ENCODE results near the gene MERTK.
"Not testable (repeated sequence)": the region's sequence is repeated elsewhere in the genome, so short reads cannot be mapped to it uniquely, and the experiment has no call there.

Gene MERTK

DNA sequence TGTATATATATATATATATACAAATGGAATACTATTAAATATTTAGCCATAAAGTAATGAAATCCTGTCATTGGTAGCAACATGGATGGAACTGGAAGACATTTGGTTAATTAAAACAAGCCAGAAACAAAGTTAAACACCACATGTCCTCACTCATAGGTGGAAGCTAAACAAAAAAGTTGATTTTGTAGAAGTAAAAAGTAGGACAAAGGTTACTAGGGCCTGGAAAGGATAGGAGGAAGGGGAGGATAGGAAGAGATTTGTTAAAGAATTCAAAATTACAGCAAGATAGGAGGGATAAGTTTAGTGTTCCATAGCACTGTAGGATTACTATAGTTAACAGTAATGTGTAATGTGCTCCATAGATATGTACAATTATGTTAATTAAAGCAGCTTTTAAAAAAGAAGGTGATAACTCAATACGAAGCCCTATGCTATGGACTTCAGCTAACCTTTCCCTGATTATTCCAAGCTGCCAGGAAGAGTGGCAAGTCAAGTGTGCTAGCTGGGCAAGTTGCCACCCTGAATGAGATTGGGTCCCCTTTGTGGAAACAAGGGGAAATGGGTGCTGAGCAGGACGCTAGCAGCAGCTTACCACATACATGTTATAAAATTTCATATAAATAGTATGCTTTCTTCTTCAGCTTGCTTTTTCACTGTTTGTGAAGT lies 12.3 kb downstream of the MERTK start:
- peak; percentile 25 for DNase-seq

DNA sequence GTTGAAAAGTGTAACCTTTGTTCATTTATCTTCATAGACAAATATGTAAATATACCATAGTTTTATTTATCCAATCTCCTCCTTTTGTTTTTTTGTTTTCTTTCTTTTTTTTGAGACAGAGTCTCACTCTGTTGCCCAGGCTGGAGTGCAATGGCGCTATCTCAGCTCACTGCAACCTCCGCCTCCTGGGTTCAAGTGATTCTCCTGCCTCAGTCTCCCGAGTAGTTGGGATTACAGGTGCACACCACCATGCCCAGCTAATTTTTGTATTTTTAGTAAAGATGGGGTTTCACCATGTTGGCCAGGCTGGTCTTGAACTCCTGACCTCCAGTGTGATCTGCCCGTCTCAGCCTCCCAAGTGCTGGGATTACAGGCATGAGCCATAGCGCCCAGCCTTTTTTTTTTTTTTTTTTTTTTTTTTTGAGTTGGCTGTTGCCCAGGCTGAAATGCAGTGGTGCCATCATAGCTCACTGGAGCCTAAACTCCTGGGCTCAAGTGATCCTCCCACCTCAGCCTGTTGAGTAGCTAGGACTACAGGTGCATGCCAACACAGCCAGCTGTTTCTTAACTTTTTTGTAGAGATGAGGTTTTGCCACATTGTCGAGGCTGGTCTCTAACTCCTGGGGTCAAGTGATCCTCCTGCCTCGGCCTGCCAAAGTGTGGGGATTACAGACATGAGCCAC lies 13.0 kb downstream of the MERTK start:
- not testable (repeated sequence) for DNase-seq

DNA sequence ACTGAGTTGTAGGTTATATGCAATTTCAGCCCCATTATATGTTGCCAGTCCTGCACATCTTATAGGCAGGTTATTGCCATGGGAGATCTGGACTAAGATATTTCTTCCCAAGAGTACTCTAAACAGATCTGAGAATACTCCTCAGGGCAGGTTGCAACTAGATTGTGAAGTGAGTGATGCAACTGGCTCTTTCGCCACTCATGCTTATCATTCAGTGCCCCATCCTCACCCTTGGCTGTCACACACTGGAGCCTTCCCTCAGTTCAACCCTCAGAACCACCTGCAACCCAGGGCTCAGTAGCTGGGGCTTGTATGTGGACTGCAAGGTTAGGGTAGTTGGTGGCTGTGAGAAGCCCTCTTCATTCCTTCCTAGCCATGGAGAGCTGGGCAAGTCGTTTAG lies 14.1 kb downstream of the MERTK start:
- no peak for DNase-seq

DNA sequence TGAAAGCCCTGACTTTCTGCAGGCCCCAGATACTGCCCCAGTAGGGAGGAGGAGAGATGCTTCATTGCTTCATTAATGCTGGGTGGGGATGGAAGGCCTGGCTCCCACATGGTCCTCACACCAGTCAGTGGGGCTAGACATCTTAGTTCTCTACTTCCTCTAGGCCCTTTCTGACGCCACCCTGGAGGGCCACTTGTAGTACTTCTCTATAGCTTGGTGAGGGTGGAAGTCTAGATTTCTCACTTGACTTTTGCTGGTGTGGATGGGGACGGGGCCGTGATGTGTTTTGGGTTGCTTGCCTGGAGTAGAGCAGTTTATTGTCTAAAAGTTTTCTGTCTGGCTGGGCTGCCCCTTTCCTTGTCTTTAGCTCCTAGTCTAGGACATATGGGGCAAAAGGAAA lies 18.7 kb downstream of the MERTK start:
- no peak for DNase-seq

DNA sequence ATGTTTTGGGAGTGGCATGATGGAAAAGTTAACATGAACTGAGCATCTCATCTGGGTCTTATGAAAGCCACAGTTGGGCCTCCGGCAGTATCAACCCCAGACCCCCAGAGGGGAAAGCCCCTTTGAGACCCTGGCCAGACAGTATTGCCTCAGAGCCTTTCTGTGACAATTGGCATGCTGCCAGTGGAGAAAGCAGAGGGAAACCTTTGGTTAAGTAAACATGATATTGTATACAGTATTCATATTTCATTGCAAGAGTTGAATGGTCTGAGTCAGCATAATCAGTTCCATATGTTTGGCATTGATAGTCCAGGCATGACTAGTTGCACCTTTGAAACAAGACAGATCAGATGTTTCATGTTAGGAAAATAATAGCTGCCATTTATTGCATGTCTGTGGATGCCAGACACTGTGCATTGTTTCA lies 20.0 kb downstream of the MERTK start:
- no peak for DNase-seq

DNA sequence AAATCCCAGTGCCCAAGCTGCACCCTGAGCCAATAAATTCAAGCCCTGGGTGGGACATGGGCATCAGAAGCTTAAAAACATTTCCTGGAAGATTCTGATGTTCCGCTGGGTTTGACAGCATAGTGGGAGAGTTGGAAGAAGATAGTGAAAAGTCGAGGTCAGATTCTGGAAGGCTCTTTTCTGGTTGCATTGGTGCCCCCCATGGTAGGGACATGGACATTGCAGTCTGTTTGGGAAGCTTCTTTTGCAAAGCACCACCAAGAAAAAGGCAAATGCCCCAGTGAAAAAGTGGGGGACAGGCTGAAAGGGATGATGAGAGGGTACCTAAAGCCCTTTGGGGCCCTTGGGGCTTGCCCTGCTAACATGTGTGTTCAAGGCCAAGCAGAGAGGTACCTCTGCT lies 21.0 kb downstream of the MERTK start:
- no peak for DNase-seq

DNA sequence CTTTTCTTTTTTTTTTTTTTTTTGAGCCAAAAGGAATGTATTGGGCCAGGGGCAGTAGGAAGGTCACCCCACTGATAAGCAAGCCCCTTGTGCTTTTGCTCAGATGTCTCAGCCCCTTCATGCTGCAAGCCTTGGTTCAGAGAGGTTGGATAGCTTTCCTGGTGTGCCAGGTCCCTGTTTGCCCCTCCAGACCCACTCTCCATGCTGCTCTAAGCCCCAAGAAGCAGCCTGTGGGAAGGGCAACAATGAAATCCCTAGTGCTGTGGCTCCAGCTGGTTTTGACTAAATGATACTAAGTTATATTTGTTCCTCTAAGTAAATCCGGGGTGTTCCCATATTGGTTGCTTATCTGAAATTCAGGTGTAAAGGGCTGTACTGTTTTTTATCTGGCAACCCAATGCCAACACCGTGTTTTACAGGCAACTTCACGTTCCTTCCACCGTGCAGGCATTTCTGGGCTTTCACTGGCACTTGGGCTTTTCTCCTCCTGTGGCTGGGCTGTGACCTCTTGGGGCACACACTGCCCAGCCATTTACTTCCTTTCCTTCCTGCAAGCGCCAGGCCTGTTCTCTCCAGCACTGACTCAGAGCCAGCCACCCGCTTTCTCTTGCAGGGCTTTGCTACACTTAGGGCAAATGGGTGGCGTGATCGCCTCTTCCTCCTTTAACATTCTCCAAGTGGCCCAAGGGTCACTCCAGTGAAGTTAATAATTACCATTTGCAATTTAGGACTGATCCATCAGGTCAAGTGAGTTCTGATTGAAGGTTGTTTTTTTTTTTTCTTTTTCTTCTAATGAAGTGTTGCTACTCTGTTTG lies 21.6 kb downstream of the MERTK start:
- no peak for DNase-seq

DNA sequence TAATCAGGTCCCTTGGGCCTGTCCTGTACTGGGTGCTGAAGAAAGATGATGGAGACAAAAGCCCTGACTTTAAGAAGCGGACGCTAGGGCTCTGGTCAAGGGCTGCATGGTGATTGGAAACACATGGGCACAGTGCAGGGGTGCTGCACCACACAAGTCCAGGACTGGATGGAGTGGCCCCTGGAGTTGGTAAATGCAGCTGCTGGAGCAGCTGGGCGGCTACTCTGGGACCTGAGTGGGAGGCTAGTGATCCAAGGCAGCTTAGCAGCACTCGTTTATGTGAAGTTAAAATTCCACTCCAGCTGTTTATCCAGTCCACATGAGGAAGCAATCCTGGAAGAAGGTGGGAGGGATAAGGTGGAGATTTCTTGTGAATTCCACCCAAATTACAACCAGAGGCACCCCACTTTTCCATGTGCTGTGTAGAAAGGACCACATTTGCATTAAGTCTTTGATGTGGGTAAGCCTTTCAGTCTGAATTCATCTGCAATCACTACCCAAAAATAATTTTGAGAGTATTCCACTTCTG lies 24.9 kb downstream of the MERTK start:
- no peak for DNase-seq

DNA sequence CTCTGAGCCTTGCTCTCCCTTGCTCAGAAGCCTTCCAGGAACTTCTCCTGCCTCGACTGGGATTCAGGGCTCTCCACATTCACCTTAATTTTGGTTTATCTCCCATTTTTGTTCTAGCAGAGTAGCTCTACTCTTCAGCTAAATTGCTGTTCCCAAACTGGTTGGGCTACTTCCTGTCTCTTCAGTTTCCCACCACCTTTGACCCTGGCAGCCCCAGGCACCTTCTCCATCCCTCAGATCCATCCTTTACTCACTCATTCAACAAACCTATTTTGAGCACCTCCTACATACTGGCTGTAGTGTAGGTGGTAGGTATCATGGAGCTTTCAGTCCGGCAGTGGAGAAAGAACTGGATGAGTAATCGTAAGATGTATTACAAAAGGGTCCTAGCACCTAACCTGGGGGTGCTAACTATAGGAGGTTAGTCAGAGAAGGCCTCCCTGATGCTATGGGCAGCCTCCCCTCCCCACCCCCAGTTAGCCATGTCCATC lies 26.3 kb downstream of the MERTK start:
- no peak for DNase-seq

DNA sequence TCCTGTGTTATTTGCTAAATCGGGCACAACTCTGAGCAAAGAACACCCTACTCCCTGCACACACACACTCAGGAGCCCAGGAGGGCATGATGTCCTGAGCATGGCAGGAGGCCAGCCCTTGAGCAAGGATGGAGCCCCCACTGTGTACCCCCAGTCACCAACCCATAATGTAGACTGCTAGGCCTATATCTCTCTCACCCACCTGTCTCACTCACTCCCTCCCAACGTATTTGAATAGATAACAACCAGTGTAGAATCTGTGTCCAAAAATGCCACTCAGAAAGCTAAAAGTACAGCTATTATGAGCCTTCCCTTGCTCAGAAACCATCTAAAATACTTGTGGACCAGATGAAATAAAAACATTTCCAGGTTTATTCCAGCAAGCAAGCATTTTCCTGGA lies 29.3 kb downstream of the MERTK start:
- no peak for DNase-seq

DNA sequence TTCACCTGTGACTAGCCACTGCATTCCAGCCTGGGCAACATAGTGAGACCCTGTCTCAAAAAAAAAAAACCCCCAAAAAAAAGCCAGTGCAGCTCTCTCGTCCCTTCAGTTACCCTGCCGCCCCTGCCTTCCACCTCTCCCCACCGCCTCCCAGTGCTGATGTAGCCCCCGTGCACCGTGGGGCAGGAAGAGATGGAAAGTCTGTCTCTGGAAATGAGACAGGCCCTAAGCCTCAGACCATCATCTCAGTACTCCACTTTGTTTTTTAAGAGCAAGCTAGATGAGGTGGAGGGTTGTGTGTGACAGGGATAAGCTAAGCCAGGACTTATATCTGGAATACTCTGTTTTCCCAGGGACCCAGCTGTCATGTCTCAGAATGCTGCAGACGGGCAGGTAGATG lies 32.0 kb downstream of the MERTK start:
- no peak for DNase-seq

DNA sequence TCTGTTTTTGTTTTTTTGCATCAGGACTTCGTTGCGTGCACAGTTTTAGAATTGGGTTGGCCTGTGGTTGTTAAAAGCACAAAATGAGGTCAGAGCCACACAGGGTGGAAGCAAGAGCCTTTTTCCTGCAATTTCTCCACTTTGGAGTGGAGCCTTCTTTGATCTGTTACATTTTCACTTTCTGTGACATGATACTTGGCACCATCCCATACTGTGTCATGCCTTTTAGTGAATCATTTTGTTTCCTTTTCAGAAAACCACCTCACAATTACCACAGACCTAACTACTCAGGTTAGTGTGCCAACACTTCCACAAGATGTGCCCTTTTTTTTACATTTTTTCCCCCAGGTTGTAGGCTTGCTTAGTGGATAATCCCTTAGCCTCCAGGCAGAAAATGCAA lies 32.5 kb downstream of the MERTK start:
- DNase-seq, result no peak

DNA sequence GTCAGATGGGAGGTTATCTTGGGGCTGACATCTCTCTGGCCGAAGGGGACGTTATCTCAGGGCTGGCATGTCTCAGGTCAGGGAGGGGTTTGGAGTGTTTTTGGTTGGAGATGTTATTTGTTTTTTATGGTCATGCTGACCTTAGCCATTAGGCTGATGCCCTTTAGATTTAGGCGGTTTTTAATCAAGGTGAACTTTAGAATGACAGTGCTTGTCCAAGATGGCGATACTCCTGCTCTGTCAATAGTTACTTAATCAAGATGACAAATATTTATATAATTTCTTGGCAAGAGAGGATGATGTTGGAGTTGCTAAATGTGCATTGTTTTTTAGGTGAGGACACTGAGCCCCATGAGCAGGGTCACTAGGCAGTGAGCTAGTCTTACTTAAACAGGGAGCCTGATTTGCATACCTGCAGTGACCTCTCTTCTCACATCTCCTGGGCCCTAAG lies 34.5 kb downstream of the MERTK start:
- DNase-seq, result no peak

DNA sequence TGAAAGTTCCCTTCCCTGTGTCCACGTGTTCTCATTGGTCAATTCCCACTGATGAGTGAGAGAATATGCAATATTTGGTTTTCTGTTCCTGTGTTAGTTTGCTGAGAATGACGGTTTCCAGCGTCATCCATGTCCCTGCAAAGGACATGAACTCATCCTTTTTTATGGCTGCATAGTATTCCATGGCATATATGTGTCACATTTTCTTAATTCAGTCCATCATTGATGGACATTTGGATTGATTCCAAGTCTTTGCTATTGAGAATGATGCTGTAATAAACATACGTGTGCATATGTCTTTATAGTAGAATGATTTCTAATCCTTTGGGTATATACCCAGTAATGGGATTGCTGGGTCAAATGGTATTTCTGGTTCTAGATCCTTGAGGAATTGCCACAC lies 35.5 kb downstream of the MERTK start:
- DNase-seq, result not testable (repeated sequence)

DNA sequence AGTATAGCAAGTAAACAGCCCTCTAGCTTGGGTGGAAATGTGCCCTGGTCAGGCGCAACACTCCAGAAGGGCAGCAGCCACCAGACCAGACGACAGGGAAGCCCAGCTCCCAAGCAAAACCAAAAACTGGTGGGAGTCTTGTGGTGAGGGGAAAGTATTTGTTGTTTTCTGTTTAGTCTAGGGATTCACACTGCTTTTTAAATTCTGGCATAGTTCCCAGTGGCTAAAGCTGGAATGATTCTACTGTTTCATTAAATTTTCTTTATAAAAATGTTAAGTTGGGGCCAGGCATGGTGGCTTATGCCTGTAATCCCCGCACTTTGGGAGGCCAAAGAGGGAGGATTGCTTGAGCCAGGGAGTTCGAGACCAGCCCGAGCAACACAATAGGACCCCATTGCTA lies 38.5 kb downstream of the MERTK start:
- no peak for DNase-seq

DNA sequence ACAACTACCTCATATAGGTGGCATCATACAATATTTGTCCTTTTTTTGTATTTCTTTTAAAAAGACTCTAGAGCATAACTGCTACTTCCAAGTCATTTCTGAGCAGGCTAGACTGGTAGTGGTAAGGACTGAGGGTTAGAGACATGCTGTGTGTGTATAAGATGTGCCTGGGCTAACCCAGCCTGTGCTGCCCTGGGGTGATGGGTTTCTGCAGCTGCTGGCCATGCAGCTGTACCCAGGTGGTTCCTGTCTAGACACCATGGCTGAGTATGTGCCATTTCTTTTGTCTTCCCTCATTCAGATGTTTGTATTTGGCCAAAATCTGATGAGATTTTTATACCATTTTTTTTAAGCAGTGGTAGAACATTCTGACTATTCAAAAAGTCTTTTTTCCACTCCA lies 40.0 kb downstream of the MERTK start:
- no peak for DNase-seq

DNA sequence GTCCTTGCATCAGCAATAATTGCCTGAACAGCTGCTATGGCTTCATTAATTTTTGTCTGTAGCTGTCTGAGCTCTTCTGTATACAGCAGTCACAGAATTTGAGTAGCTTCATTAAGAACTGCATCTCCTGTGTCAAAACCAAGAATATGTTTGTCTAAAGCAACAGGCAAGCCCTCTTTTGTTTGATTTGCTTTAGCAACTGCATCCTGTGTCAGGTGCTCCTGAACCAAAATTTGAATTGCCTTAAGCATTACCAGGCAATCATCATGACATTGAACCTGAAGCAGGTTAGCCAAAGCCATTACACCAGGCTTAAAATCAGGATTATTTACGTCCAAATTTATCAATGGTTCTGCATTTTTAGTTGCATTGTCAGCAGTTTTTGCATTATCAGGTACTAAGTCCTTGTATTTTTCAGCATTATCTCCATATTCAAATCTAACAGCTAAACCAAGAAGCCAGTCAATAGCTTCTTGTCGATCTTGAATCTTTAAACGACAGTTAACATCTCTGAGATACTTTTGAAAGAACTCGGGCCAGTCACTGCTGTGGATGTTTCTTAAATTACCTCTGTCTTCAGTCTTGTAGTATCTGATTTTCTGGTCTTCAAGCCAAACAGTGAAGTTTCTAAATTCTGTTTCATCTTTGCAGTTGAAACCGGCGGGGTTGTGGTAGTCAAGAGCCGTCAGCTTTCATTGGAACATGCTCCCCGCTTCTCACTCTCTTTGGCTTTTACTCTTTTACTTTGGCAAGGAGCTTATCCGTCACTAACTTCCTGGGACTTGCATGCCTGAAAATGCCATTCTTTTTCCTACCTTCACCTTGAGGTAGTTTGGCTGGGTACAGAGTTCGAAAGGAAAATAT lies 42.2 kb downstream of the MERTK start:
- no peak for DNase-seq

DNA sequence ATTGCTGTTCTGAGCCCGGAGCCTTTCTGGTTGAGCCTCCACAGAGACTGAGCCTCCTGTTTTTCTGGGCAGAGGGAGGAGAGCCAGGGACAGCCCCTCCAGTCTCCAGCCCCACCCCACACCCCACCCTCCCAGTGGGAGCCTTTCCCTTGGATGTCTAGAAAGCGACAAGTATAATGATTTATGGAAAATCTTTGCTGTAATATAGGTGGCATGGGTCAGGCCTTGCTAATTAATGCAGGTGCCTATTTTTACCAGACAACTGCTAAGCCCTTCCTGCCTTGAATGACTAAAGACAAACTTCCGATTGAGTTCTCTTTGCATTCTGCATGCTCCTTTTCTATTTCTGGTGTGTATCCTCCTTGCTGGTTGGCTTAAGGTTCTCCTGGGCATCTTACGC lies 43.1 kb downstream of the MERTK start:
- DNase-seq, result no peak

DNA sequence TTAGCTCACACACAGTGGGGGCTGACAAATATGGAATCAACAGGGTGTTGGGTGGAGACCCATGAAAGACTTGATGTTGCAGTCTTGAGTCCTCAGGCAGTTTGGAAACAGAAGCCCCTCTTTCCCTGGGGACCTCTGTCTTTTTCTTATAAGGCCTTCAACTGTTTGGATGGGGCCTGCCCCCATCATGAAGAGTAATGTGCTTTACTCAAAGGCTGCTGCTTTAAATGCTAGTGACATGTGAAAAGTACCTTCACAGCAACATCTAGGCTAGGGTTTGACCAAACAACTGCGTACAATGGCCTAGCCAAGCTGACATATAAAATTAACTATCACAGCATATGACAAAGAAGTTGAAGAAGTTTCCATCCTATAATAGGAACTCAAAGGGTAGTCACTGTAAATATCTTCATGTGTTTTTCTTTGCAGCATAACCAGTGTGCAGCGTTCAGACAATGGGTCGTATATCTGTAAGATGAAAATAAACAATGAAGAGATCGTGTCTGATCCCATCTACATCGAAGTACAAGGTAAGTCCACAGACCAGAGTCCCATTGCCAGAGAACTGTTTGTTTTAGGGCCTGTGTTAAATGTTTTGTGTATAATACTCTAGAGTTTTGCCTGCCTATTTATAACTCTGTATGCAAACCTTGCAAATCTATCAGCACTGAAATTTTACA lies 46.3 kb downstream of the MERTK start:
- no peak for DNase-seq

DNA sequence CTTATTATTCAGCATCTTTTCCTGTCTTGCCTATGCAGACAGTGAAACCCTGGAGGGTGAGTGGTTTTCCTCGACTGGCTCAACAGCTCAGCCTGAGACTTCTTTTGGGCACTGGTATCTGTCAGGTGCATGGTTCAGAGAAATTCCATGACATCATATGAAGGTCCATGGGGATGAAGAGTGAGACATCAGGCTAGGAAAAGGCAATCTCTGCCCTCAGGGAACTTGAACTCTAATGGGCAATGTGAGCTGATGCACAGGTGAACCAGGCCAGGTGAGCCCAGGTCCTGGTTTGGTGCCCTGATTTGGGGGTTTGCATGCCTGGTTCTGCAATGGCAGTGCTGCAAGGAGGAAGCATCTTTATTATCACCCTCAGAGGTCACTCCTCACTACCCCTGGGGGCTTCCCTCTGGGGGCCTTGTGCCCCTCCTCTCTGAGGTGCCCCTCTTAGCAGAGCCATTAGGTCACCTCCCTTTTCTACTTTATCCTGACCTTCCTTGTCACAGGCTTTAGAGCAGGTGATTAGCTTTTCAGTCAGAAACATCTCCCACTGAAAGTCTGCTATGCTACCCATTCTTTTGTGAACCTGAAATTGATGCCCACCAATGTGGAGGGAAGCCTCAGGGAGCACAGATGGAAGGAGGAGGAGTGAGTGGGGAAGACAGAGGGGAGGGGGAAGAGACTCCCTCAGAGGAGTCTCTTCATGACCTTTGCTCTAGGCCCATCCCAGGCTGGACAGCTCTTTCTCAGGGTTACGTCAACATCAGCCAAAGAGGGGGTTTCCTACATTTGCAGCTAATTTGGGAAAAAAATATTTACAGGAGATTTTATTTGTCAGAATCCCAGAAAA lies 47.3 kb downstream of the MERTK start:
- DNase-seq, result no peak
